Epithelial cell of proximal tubule (primary cell): Measurements from ENCODE around the gene SEC16A. TPM values are rescaled to one million over a fixed set of nuclear protein-coding genes. Genes with fewer than 3 reads are reported as not detected.

Experiments
- DNase-seq: peaks from one replicate; pipeline ENCODE4 v3.0.0-alpha.2; 2011; ENCODE audit warnings: low read depth
- H3K4me3 ChIP-seq: 2 replicates; pipeline ENCODE4 v1.5.1; 2011; ENCODE audit warnings: low read depth, mild to moderate bottlenecking, low read length
- CTCF ChIP-seq: conservative IDR thresholded peaks from 2 replicates; pipeline ENCODE4 v1.5.1; 2012; ENCODE audit warnings: low read depth, mild to moderate bottlenecking, low read length
- total RNA-seq: library from RNA; depleted of rRNA; stranded (reverse); fragments of >200 nt; gene quantifications from 2 replicates; pipeline ENCODE4 v1.2.3, GENCODE V29; 2015

Gene SEC16A
- total RNA-seq, 1 donor from 2014 or later = 41.7 TPM

- TF ChIP-seq CTCF = no peak
- H3K4me3 ChIP-seq = no peak overlapping the region
- no peak for DNase-seq
These were observed 12.5 kb downstream of the SEC16A start for GRCh38 chr9:136470356-136470755.

- H3K4me3 ChIP-seq = no peak overlapping the region
These were observed 15.1 kb downstream of the SEC16A start for GRCh38 chr9:136467766-136468165.

GRCh38 chr9:136466155-136466541 lies 16.7 kb downstream of the SEC16A start:
- DNase-seq = no peak
- TF ChIP-seq CTCF = no peak
- H3K4me3 ChIP-seq = no peak overlapping the region

More at GRCh38 chr9:136467766-136468165, 15.1 kb downstream of the SEC16A start:
- TF ChIP-seq CTCF = no peak
- no peak for DNase-seq

- no peak for DNase-seq
- no peak for TF ChIP-seq CTCF
- H3K4me3 ChIP-seq = no peak overlapping the region
These were observed 17.2 kb downstream of the SEC16A start for GRCh38 chr9:136465500-136466154.

GRCh38 chr9:136464241-136464640 lies 18.6 kb downstream of the SEC16A start:
- no peak for DNase-seq
- no peak overlapping the region for H3K4me3 ChIP-seq
- no peak for TF ChIP-seq CTCF

GRCh38 chr9:136463578-136463977 lies 19.3 kb downstream of the SEC16A start:
- TF ChIP-seq CTCF = no peak
- no peak overlapping the region for H3K4me3 ChIP-seq
- no peak for DNase-seq

GRCh38 chr9:136462664-136463063 lies 20.2 kb downstream of the SEC16A start:
- DNase-seq = no peak
- H3K4me3 ChIP-seq = no peak overlapping the region
- no peak for TF ChIP-seq CTCF
